HEK293 (cell line): Measurements from ENCODE around the gene KIRREL3.

ENCODE experiments used
- CTCF ChIA-PET: fragments of 350-600 bp; formaldehyde crosslinking; extraction: SDS; loops from one replicate; lab custom pipeline; 2021; ENCODE audit warnings: antibody characterized with exemption; lab: Yijun Ruan, JAX
- POLR2A ChIA-PET: fragments of 300-600 bp; formaldehyde crosslinking; extraction: SDS; loops from one replicate; lab custom pipeline; 2020; ENCODE audit warnings: antibody characterized with exemption, inconsistent platforms; lab: Yijun Ruan, JAX
- H3K27ac ChIP-seq: fragments of 200-500 bp; sonication (Bioruptor generic); 2 replicates; pipeline ENCODE4 v1.5.1; 2014; ENCODE audit warnings: low read depth, low read length, control low read depth, inconsistent platforms; ENCODE audit errors: extremely low read depth
- H3K36me3 ChIP-seq, 2 experiments: fragments of 200-500 bp in 1 of 2; sonication (Bioruptor generic) in 1 of 2; 1 replicate in 1 of 2; 2 replicates in 1 of 2; pipeline ENCODE4 v1.5.1; 2014 to 2017; ENCODE audit warnings: inconsistent platforms in 2 of 2, low read length in 2 of 2; ENCODE audit not compliant: control insufficient read depth in 2 of 2, insufficient read depth in 1 of 2
- H3K4me1 ChIP-seq: fragments of 200-500 bp; sonication (Bioruptor generic); 2 replicates; pipeline ENCODE4 v1.5.1; 2014; ENCODE audit warnings: mild to moderate bottlenecking, low read length, inconsistent platforms; ENCODE audit not compliant: control insufficient read depth, insufficient read depth
- H3K4me3 ChIP-seq: 2 replicates; pipeline ENCODE4 v1.5.1; 2011; ENCODE audit warnings: low read depth, mild to moderate bottlenecking, control low read depth, low read length, moderate library complexity
- H3K9me3 ChIP-seq: fragments of 200-500 bp; sonication (Bioruptor generic); 2 replicates; pipeline ENCODE4 v1.5.1; 2014; ENCODE audit warnings: low read depth, low read length, inconsistent platforms; ENCODE audit not compliant: control insufficient read depth, insufficient read depth
- GLI2 ChIP-seq: fragments of 450-650 bp; formaldehyde crosslinking; IDR thresholded peaks from 2 replicates; pipeline ENCODE4; 2017; ENCODE audit warnings: missing biosample characterization, missing genetic modification characterization, low read depth, borderline replicate concordance
- HOXA7 ChIP-seq: sonication (generic); formaldehyde crosslinking; IDR thresholded peaks from 2 replicates; pipeline ENCODE4 v1.8.1; 2022; ENCODE audit warnings: missing genetic modification reagents, borderline replicate concordance
- HOXC10 ChIP-seq: sonication (generic); formaldehyde crosslinking; IDR thresholded peaks from 2 replicates; pipeline ENCODE4 v1.8.1; 2023; ENCODE audit warnings: mild to moderate bottlenecking, missing genetic modification reagents
- MEIS1 ChIP-seq: sonication (generic); formaldehyde crosslinking; IDR thresholded peaks from 2 replicates; pipeline ENCODE4 v1.8.1; 2022; ENCODE audit warnings: missing genetic modification reagents, mild to moderate bottlenecking, borderline replicate concordance
- OSR2 ChIP-seq: fragments of 450-650 bp; formaldehyde crosslinking; IDR thresholded peaks from 2 replicates; pipeline ENCODE4 v1.5.1; 2016; ENCODE audit warnings: missing biosample characterization, missing genetic modification characterization
- WT1 ChIP-seq: fragments of 450-650 bp; formaldehyde crosslinking; IDR thresholded peaks from 2 replicates; pipeline ENCODE4 v1.5.1; 2016; ENCODE audit warnings: missing biosample characterization, missing genetic modification characterization
- ZBTB17 ChIP-seq: fragments of 450-650 bp; formaldehyde crosslinking; IDR thresholded peaks from 2 replicates; pipeline ENCODE4 v1.5.1; 2016; ENCODE audit warnings: missing biosample characterization, missing genetic modification characterization
- ZNF248 ChIP-seq: fragments of 450-650 bp; formaldehyde crosslinking; IDR thresholded peaks from 2 replicates; pipeline ENCODE4 v1.5.1; 2017; ENCODE audit warnings: missing biosample characterization, missing genetic modification characterization
- ZNF266 ChIP-seq: fragments of 450-650 bp; formaldehyde crosslinking; IDR thresholded peaks from 2 replicates; pipeline ENCODE4 v1.5.1; 2016; ENCODE audit warnings: missing biosample characterization, missing genetic modification characterization, low read depth
- ZNF302 ChIP-seq: fragments of 450-650 bp; formaldehyde crosslinking; IDR thresholded peaks from 2 replicates; pipeline ENCODE4 v1.5.1; 2016; ENCODE audit warnings: missing biosample characterization, missing genetic modification characterization, low read depth
- ZNF350 ChIP-seq: fragments of 450-650 bp; formaldehyde crosslinking; IDR thresholded peaks from 2 replicates; pipeline ENCODE4 v1.5.0; 2017; ENCODE audit warnings: missing biosample characterization, mild to moderate bottlenecking, missing genetic modification characterization
- ZNF514 ChIP-seq: fragments of 450-650 bp; formaldehyde crosslinking; IDR thresholded peaks from 2 replicates; pipeline ENCODE4 v1.5.1; 2016; ENCODE audit warnings: missing biosample characterization, missing genetic modification characterization
- ZNF560 ChIP-seq: fragments of 450-650 bp; formaldehyde crosslinking; IDR thresholded peaks from 2 replicates; pipeline ENCODE4 v1.5.1; 2017; ENCODE audit warnings: missing biosample characterization, missing genetic modification characterization, borderline replicate concordance
- ZNF596 ChIP-seq: fragments of 450-650 bp; IDR thresholded peaks from 2 replicates; pipeline ENCODE4 v1.5.0; 2018; ENCODE audit warnings: missing biosample characterization, mild to moderate bottlenecking, missing genetic modification characterization, moderate library complexity
- ZNF670 ChIP-seq: fragments of 450-650 bp; formaldehyde crosslinking; IDR thresholded peaks from 2 replicates; pipeline ENCODE4 v1.5.1; 2016; ENCODE audit warnings: missing biosample characterization, missing genetic modification characterization, low read depth
- ZNF792 ChIP-seq: fragments of 450-650 bp; formaldehyde crosslinking; IDR thresholded peaks from 2 replicates; pipeline ENCODE4 v1.5.1; 2016; ENCODE audit warnings: missing biosample characterization, missing genetic modification characterization
- TF ChIP-seq, protein P1 (sequence below): fragments of 450-650 bp; formaldehyde crosslinking; IDR thresholded peaks from 2 replicates; pipeline ENCODE4; 2016; ENCODE audit warnings: missing biosample characterization, missing genetic modification characterization
- TF ChIP-seq, protein P2 (sequence below): fragments of 450-650 bp; formaldehyde crosslinking; IDR thresholded peaks from 2 replicates; pipeline ENCODE4 v1.5.1; 2016; ENCODE audit warnings: missing biosample characterization, missing genetic modification characterization
- TF ChIP-seq, protein P3 (sequence below): fragments of 450-650 bp; formaldehyde crosslinking; IDR thresholded peaks from 2 replicates; pipeline ENCODE4 v1.5.1; 2016; ENCODE audit warnings: missing biosample characterization, missing genetic modification characterization
- TF ChIP-seq, protein P4 (sequence below): fragments of 450-650 bp; formaldehyde crosslinking; IDR thresholded peaks from 2 replicates; pipeline ENCODE4 v1.5.1; 2016; ENCODE audit warnings: missing biosample characterization, missing genetic modification characterization, low read depth
- TF ChIP-seq, protein P5 (sequence below): fragments of 450-650 bp; formaldehyde crosslinking; IDR thresholded peaks from 2 replicates; pipeline ENCODE4 v1.5.1; 2016; ENCODE audit warnings: missing biosample characterization, missing genetic modification characterization, low read depth
- TF ChIP-seq, protein P6 (sequence below): fragments of 450-650 bp; formaldehyde crosslinking; IDR thresholded peaks from 2 replicates; pipeline ENCODE4 v1.5.1; 2016; ENCODE audit warnings: missing biosample characterization, missing genetic modification characterization

KIRREL3 gene

DNA sequence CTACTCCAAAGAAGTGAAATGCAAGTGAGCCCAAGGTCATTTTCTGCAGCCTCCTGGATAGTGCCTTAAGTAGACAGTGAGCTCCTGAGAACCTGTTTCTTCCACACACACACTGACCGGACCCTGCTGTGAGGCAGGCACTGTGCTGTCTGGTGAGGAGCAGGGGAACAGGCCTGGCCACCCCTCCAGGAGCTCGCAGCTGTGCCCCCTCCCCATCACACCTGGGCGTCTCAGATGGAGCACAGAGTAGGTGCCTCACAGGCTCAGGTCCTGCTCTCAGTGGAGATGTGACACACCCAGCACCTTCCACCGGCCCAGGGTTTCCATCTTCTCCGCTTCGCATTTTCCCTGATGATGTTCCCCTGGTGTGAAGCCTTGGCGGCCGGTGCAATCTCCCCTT, 470.2 kb downstream of the KIRREL3 start:
- Histone ChIP-seq H3K4me3 (no peak overlapping the region), H3K36me3 (no peaks in the 10 kb centered on the region), H3K9me3 (no peaks in the 10 kb centered on the region), H3K4me1 (no peaks in the 10 kb centered on the region), H3K27ac (no peak overlapping the region)
- TF ChIP-seq, protein P1, sequence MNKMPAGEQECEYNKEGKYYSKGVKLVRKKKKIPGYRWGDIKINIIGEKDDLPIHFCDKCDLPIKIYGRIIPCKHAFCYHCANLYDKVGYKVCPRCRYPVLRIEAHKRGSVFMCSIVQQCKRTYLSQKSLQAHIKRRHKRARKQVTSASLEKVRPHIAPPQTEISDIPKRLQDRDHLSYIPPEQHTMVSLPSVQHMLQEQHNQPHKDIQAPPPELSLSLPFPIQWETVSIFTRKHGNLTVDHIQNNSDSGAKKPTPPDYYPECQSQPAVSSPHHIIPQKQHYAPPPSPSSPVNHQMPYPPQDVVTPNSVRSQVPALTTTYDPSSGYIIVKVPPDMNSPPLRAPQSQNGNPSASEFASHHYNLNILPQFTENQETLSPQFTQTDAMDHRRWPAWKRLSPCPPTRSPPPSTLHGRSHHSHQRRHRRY (tag by site-specific recombination), result no peak
- TF ChIP-seq MEIS1 (CRISPR knock-in tag) (no peak), ZNF560 (no peak), GLI2 (tag by site-specific recombination) (no peak), ZNF350 (tag by site-specific recombination) (no peak), ZNF596 (no peak), ZNF792 (tag by site-specific recombination) (no peak), ZNF248 (tag by site-specific recombination) (no peak), ZNF514 (no peak), WT1 (tag by site-specific recombination) (no peak), OSR2 (no peak), ZNF670 (no peak)
- TF ChIP-seq, protein P2, sequence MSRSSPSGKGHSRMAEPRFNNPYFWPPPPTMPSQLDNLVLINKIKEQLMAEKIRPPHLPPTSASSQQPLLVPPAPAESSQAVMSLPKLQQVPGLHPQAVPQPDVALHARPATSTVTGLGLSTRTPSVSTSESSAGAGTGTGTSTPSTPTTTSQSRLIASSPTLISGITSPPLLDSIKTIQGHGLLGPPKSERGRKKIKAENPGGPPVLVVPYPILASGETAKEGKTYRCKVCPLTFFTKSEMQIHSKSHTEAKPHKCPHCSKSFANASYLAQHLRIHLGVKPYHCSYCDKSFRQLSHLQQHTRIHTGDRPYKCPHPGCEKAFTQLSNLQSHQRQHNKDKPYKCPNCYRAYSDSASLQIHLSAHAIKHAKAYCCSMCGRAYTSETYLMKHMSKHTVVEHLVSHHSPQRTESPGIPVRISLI (tag by site-specific recombination), result no peak
- TF ChIP-seq, protein P3, sequence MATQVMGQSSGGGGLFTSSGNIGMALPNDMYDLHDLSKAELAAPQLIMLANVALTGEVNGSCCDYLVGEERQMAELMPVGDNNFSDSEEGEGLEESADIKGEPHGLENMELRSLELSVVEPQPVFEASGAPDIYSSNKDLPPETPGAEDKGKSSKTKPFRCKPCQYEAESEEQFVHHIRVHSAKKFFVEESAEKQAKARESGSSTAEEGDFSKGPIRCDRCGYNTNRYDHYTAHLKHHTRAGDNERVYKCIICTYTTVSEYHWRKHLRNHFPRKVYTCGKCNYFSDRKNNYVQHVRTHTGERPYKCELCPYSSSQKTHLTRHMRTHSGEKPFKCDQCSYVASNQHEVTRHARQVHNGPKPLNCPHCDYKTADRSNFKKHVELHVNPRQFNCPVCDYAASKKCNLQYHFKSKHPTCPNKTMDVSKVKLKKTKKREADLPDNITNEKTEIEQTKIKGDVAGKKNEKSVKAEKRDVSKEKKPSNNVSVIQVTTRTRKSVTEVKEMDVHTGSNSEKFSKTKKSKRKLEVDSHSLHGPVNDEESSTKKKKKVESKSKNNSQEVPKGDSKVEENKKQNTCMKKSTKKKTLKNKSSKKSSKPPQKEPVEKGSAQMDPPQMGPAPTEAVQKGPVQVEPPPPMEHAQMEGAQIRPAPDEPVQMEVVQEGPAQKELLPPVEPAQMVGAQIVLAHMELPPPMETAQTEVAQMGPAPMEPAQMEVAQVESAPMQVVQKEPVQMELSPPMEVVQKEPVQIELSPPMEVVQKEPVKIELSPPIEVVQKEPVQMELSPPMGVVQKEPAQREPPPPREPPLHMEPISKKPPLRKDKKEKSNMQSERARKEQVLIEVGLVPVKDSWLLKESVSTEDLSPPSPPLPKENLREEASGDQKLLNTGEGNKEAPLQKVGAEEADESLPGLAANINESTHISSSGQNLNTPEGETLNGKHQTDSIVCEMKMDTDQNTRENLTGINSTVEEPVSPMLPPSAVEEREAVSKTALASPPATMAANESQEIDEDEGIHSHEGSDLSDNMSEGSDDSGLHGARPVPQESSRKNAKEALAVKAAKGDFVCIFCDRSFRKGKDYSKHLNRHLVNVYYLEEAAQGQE (tag by site-specific recombination), result no peak
- ChIA-PET CTCF (interaction anchor here (1.2 kb wide), 1 partner anchor 89 kb away, joined by 3 read pairs; no protein-coding TSS in a partner anchor), POLR2A (no interaction called here)

DNA sequence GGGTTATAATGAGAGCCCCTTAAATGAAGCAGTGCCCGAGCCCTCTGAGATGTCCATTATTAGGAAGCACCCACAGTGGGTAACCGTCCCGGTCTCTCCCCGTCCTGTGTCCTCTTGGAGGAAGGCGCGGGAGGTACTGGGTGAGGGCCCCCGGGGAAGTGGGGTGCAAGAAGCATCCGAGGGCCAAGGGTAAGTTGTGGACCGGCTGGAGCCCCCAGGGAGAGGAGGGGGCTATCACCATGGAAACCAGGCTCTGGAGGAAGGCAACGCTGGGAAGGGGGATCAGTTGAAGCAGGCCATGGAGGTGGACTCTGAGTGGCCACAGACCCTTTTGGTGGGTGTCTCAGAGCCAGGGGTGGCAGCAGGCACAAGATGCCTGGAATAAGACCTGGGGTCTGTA, 471.5 kb downstream of the KIRREL3 start:
- no peaks in the 10 kb centered on the region for H3K9me3 ChIP-seq
- CTCF ChIA-PET, result no interaction called here
- H3K4me3 ChIP-seq, result no peak overlapping the region
- H3K36me3 ChIP-seq, result no peaks in the 10 kb centered on the region
- POLR2A ChIA-PET, result no interaction called here
- no peak overlapping the region for H3K27ac ChIP-seq
- no peaks in the 10 kb centered on the region for H3K4me1 ChIP-seq
- no peak for TF ChIP-seq ZBTB17 (tag by site-specific recombination)
- no peak for TF ChIP-seq ZNF302 (tag by site-specific recombination)
- TF ChIP-seq ZNF266 (tag by site-specific recombination), result no peak
- TF ChIP-seq HOXA7 (CRISPR knock-in tag), result no peak
- TF ChIP-seq, protein P4, sequence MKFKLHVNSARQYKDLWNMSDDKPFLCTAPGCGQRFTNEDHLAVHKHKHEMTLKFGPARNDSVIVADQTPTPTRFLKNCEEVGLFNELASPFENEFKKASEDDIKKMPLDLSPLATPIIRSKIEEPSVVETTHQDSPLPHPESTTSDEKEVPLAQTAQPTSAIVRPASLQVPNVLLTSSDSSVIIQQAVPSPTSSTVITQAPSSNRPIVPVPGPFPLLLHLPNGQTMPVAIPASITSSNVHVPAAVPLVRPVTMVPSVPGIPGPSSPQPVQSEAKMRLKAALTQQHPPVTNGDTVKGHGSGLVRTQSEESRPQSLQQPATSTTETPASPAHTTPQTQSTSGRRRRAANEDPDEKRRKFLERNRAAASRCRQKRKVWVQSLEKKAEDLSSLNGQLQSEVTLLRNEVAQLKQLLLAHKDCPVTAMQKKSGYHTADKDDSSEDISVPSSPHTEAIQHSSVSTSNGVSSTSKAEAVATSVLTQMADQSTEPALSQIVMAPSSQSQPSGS (tag by site-specific recombination), result no peak
- TF ChIP-seq, protein P5, sequence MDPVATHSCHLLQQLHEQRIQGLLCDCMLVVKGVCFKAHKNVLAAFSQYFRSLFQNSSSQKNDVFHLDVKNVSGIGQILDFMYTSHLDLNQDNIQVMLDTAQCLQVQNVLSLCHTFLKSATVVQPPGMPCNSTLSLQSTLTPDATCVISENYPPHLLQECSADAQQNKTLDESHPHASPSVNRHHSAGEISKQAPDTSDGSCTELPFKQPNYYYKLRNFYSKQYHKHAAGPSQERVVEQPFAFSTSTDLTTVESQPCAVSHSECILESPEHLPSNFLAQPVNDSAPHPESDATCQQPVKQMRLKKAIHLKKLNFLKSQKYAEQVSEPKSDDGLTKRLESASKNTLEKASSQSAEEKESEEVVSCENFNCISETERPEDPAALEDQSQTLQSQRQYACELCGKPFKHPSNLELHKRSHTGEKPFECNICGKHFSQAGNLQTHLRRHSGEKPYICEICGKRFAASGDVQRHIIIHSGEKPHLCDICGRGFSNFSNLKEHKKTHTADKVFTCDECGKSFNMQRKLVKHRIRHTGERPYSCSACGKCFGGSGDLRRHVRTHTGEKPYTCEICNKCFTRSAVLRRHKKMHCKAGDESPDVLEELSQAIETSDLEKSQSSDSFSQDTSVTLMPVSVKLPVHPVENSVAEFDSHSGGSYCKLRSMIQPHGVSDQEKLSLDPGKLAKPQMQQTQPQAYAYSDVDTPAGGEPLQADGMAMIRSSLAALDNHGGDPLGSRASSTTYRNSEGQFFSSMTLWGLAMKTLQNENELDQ (tag by site-specific recombination), result no peak
- no peak for TF ChIP-seq HOXC10
- TF ChIP-seq, protein P6, sequence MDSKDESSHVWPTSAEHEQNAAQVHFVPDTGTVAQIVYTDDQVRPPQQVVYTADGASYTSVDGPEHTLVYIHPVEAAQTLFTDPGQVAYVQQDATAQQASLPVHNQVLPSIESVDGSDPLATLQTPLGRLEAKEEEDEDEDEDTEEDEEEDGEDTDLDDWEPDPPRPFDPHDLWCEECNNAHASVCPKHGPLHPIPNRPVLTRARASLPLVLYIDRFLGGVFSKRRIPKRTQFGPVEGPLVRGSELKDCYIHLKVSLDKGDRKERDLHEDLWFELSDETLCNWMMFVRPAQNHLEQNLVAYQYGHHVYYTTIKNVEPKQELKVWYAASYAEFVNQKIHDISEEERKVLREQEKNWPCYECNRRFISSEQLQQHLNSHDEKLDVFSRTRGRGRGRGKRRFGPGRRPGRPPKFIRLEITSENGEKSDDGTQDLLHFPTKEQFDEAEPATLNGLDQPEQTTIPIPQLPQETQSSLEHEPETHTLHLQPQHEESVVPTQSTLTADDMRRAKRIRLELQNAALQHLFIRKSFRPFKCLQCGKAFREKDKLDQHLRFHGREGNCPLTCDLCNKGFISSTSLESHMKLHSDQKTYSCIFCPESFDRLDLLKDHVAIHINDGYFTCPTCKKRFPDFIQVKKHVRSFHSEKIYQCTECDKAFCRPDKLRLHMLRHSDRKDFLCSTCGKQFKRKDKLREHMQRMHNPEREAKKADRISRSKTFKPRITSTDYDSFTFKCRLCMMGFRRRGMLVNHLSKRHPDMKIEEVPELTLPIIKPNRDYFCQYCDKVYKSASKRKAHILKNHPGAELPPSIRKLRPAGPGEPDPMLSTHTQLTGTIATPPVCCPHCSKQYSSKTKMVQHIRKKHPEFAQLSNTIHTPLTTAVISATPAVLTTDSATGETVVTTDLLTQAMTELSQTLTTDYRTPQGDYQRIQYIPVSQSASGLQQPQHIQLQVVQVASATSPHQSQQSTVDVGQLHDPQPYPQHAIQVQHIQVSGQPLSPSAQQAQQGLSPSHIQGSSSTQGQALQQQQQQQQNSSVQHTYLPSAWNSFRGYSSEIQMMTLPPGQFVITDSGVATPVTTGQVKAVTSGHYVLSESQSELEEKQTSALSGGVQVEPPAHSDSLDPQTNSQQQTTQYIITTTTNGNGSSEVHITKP, result no peak
